NT2/D1 (cell line): ENCODE data around the gene ABHD17C.

Experiments used
- SUZ12 ChIP-seq: IDR thresholded peaks from 2 replicates; pipeline ENCODE4 v1.6.1; 2011; ENCODE audit not compliant: insufficient read length, insufficient read depth; ENCODE audit errors: extremely low read depth
- YY1 ChIP-seq: IDR thresholded peaks from 2 replicates; pipeline ENCODE4 v1.6.1; 2011; ENCODE audit not compliant: insufficient read length, insufficient read depth
- ZNF274 ChIP-seq: IDR thresholded peaks from 2 replicates; pipeline ENCODE4 v1.6.1; 2011; ENCODE audit warnings: mild to moderate bottlenecking, low read depth, low read length

DNA sequence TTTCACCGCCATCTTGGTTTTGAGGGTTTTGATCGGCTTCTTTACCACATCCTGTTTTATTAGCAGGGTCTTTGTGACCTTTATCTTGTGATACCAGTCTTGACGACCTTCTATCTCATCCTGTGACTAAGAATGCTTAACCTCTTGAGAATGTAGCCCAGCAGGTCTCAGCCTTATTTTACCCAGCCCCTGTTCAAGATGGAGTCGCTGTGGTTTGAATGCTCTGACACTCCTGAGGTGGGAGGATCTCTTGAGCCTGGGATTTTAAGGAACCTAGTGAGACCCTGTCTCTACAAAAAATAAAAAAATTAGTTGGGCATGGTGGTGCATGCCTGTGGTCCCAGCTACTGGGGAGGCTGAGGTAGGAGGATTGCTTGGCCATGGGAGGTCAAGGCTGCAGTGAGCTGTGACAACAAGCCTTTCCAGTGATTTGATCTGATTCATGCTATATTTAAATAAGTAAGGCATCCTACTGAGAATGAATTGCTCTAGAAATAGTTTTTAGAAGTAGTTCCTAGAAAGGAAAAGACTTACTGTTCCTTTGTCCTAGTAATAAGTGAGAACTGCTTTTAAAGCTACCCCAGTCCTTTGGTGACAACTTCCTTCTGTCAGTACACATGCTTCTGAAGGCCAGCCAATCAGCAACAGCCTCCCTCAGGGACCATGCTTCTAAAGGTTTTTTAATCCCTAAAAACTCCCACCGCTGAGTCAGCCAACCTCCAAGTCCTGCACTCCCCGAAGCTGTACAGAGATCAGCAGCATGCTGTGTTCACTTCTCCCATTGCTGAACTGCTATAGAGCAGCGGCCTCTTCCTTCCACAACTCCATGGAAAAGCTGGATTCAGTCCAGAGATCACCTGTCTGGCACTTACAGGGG is 75.0 kb downstream of the ABHD17C start:
- TF ChIP-seq ZNF274 (no peak), YY1 (no peak), SUZ12 (no peak)
